Muscle layer of duodenum (tissue), 2 donors: Measurements from ENCODE around the gene SMOC1.

Experiments used
- H3K27ac ChIP-seq: one replicate; pipeline ENCODE4 v1.7.0; 2013; ENCODE audit warnings: mild to moderate bottlenecking, low read length
- H3K27me3 ChIP-seq: one replicate; pipeline ENCODE4 v1.7.0; 2013; ENCODE audit warnings: low read depth, mild to moderate bottlenecking, control low read depth, low read length
- H3K36me3 ChIP-seq, 2 donors: one replicate each; pipeline ENCODE4 v1.7.0; 2013; ENCODE audit warnings: low read length in 2 of 2, control low read depth in 1 of 2, mild to moderate bottlenecking in 1 of 2; ENCODE audit not compliant: insufficient read depth in 2 of 2, control insufficient read depth in 1 of 2
- H3K4me1 ChIP-seq, 2 donors: one replicate each; pipeline ENCODE4 v1.7.0; 2013; ENCODE audit warnings: low read length in 2 of 2, mild to moderate bottlenecking in 2 of 2, control low read depth in 1 of 2, moderate library complexity in 1 of 2; ENCODE audit not compliant: insufficient read depth in 2 of 2, control insufficient read depth in 1 of 2
- H3K4me3 ChIP-seq, 2 donors: one replicate each; pipeline ENCODE4 v1.7.0; 2013; ENCODE audit warnings: low read length in 2 of 2, low read depth in 1 of 2, mild to moderate bottlenecking in 1 of 2
- H3K9me3 ChIP-seq, 2 donors: one replicate each; pipeline ENCODE4 v1.7.0; 2013; ENCODE audit warnings: low read length in 2 of 2, control low read depth in 1 of 2, mild to moderate bottlenecking in 1 of 2; ENCODE audit not compliant: control insufficient read depth in 1 of 2
- donor health status: healthy.

The SMOC1 gene

DNA sequence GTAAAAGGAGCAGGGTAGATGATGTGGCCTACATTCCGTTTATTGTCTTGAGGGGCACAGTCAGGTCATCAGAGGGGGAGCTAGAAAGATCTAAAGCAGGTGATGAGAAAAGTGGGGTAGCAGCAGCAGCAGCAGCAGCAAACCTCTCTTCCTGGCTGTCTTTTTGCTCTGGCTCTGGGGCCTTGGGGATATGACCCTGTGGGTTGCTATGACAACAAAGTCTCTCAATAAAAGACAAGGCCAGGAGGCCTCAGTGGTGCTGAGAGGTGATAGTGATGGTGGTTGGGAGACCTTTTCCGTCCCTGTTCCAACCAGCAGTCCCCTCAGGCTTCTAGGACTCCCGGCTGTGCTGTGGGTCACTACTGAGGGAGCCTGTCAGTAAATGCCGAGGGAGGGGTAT lies 170.9 kb downstream of the SMOC1 start:
- no peak overlapping the region for H3K4me3 ChIP-seq
- H3K36me3 ChIP-seq, result no peaks in the 10 kb centered on the region
- H3K4me1 ChIP-seq, result no peaks in the 10 kb centered on the region
- no peaks in the 10 kb centered on the region for H3K9me3 ChIP-seq
- no peak overlapping the region for H3K27ac ChIP-seq
- H3K27me3 ChIP-seq, result no peaks in the 10 kb centered on the region

DNA sequence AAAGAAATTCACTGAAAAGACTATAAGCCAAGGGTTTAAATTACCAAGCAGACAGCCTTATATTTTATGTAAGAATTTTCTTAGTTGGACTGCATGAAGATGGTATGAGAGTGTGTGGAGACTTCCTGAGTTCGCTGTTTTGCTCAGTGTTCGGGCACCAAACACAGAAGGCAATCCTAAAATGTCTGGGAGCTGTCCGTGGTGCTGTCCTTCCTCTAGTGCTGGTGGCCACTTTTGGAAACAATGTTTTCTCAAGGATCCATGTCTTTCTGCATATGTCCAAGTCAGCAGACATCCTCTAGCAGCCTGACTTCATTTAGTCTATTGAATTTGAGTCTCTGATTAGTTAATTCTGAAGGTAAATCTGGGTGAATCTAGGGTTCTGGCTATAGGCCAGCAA lies 173.8 kb downstream of the SMOC1 start:
- no peak overlapping the region for H3K4me3 ChIP-seq
- H3K27ac ChIP-seq, result no peak overlapping the region
- H3K4me1 ChIP-seq, result no peaks in the 10 kb centered on the region
- H3K9me3 ChIP-seq, result no peaks in the 10 kb centered on the region
- H3K36me3 ChIP-seq, result no peaks in the 10 kb centered on the region
- no peaks in the 10 kb centered on the region for H3K27me3 ChIP-seq

DNA sequence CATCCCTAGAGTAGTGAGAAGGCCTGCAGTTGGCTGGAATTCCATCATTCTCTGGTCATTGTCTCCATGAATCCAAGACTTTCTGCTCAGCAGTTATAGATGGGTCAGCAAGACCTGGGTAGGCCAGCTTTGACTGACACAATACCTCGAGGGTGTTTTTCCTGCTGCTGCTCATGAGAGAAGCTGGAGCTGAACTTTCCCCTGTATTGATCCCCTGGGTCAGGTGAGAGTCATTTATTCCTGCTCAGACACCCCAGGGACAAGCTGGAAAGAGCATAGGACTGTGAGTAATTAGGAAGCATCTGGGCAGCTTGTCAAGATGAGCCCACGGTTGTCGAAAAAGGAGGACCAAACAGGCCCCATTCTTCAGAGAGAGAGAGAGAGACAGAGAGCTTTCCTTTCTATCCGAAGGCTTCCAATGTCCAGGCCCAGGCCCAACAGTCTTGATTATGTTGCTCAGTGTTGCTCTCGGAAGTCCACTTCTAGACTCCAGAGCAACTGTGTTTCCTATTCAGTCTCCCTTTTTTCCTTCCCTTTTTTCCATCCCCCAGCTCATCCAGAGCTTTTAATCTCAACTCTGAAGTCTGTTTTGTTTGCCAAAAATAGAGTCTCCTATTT lies 178.4 kb downstream of the SMOC1 start:
- no peak overlapping the region for H3K27ac ChIP-seq
- H3K9me3 ChIP-seq, result no peaks in the 10 kb centered on the region
- H3K36me3 ChIP-seq, result no peaks in the 10 kb centered on the region
- no peaks in the 10 kb centered on the region for H3K27me3 ChIP-seq
- H3K4me1 ChIP-seq, result no peaks in the 10 kb centered on the region
- no peak overlapping the region for H3K4me3 ChIP-seq

DNA sequence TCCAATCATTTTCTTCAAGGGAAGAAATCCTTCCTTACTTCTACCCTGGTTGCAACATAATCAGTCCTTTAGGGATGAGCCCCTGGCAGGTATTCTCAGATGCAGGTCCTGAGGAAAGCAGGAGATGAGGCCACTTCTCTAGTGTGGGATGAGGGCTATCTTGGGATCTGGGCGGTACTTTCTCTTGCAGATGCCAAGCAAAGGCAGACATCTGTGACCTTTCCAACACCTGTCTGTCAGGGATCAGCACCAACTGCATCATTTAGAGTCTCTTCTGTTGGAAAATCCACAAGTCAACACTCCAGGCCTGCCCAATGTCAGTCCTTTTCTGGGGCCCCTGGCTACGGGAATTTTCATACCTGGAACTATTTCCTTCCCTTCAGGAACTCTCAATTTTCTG lies 180.3 kb downstream of the SMOC1 start:
- no peaks in the 10 kb centered on the region for H3K9me3 ChIP-seq
- H3K4me1 ChIP-seq, result no peaks in the 10 kb centered on the region
- no peaks in the 10 kb centered on the region for H3K36me3 ChIP-seq
- H3K27me3 ChIP-seq, result no peaks in the 10 kb centered on the region
- no peak overlapping the region for H3K4me3 ChIP-seq
- no peak overlapping the region for H3K27ac ChIP-seq

DNA sequence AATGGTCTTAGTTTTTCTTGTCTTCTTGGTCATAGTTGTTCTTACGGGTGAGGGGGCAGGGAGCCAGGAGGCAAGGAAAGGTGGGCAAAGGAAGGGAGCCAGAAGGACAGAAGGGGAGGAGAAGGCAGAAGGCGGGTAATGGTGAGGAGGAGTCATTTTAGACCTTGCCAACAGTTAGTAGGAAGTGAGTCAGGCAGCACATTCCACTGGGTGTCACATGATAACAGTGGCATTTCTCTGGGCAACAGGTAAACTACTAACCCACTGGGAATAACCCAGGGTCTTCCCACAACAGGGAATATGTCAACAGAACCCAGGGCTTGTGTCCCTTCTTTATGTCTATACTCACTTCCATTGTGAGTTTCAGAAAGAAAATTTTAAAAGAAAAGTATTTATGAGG lies 181.9 kb downstream of the SMOC1 start:
- Histone ChIP-seq H3K4me1 (no peaks in the 10 kb centered on the region), H3K27me3 (no peaks in the 10 kb centered on the region), H3K27ac (no peak overlapping the region), H3K4me3 (no peak overlapping the region), H3K36me3 (no peaks in the 10 kb centered on the region), H3K9me3 (no peaks in the 10 kb centered on the region)

DNA sequence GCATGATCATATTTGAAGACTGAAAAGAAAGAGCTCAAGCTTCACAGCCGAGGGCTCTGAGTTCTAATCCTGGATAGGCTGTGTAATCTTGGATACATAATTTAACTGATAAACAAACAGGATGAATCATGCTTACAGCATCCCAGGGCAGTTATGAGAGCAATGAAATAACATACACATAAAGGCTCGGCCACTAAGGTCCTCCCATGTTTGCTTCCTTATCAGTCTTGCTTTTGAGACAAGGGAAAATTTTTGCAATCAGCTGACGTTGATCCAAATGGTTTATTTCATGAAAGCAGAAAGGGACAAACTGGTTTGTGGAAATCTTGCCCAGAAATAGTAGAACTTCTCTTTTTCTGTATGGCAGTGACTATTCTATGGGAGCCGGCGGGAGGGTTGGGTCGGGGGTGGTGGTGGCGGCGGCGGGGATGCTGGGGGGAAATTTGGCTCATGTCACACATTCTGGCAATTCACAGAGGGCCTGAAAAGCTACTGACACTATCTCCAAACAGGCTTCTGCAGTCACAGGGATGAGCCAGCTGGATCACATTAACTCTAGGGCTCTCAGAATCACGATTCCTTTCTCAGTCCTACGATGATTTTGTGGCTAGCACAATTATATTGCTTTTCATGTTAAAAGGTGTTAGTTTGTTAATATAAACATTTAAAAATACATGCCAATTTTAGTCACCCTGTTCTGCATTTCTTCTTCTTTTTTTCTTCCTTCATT lies 185.1 kb downstream of the SMOC1 start:
- Histone ChIP-seq H3K27me3 (no peaks in the 10 kb centered on the region), H3K27ac (no peak overlapping the region), H3K9me3 (no peaks in the 10 kb centered on the region), H3K4me3 (no peak overlapping the region), H3K4me1 (no peaks in the 10 kb centered on the region), H3K36me3 (no peaks in the 10 kb centered on the region)

DNA sequence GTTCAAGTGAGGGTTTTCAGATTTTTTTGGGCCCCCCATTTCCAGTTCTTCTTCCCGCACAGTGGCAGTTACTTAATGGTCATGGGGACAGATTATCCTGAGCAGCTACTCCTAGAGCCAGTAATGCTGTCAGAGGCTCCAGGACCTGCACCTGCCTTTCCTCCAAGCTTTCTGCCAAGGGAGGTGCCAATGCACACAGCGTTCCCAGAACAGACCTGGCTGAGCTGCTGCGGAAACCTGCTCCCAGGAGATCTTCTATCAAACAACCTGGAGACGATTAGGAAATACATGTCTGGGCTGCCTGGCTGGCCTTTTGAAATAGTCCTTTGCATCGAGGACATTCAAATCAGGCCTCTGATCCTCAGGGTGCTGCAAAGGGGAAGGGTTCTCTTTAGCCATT lies 188.6 kb downstream of the SMOC1 start:
- Histone ChIP-seq H3K4me3 (no peak overlapping the region), H3K36me3 (no peaks in the 10 kb centered on the region), H3K27ac (no peak overlapping the region), H3K9me3 (no peaks in the 10 kb centered on the region), H3K27me3 (no peaks in the 10 kb centered on the region), H3K4me1 (no peaks in the 10 kb centered on the region)

DNA sequence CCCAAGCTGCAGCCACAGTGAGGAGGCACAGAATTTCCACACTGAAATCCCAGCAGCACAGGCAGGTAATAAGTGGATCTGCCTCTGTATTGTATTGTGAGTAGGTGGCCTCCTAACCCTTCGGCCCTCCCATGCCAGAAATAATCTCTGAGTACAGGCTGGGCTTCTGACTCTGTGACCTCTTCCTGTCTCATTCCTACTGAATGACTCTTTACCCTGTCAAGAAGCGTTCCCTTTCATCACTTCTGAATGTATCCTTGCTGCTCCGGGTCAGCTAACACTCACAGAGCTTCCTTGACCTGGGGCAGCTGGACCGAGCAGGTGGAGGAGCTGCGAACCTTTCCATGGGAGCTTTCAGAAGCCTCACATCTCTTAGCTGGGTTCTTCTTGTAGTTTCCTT lies 190.0 kb downstream of the SMOC1 start:
- Histone ChIP-seq H3K4me1 (no peaks in the 10 kb centered on the region), H3K36me3 (no peaks in the 10 kb centered on the region), H3K4me3 (no peak overlapping the region), H3K27ac (no peak overlapping the region), H3K27me3 (no peaks in the 10 kb centered on the region), H3K9me3 (no peaks in the 10 kb centered on the region)

DNA sequence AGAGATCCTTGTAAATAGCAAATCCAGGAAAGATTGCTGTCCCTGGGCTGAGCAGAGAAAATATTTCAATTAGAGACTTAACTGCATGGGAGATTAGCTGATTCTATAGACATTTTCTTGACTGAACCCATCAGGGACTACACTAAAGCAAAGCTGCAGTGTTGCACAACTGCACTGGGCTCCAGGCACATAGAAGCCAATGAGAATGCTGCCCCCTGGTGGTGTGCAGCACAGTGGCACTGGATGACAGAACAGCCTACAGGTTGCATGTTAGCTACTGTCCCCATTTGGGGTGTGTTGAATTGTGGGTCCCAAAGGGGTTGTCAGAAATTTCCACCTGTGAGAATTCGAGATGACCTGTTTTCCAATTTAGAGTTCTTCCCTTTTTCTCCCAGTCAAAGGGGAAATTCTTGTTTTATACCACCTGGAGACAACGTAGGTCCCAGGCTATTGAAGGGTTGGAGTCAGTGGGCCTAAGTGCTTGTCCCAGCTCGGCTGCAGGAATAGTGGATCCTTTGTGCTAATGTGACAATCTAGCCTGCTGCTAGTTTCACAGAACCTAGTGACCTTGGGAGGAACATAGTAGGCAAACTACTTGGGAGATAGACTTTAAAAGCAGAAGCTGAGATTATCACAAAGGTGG lies 194.8 kb downstream of the SMOC1 start:
- Histone ChIP-seq H3K4me3 (no peak overlapping the region), H3K27ac (no peak overlapping the region), H3K27me3 (no peaks in the 10 kb centered on the region), H3K9me3 (no peaks in the 10 kb centered on the region), H3K4me1 (no peaks in the 10 kb centered on the region), H3K36me3 (no peaks in the 10 kb centered on the region)

DNA sequence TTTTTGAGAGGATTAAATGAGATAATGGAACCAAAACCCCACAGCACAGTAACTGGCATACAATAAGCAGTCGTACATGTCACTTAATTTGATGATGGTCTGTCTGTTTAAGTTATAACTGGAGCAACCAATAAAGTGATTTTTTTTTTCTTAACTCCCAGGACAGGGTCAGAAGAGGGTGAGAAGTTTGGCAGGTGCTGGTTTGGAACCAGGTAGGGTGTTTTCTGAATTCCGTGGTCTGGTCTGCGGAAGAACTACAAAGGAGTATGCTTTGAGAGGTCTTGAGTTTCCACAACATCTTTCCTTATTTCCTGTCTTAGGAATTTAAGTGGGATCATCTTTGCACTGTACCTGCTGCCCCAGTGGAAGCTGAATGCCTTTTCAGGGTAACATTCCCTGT lies 197.8 kb downstream of the SMOC1 start:
- H3K27ac ChIP-seq, result no peak overlapping the region
- H3K9me3 ChIP-seq, result no peaks in the 10 kb centered on the region
- no peak overlapping the region for H3K4me3 ChIP-seq
- no peaks in the 10 kb centered on the region for H3K4me1 ChIP-seq
- H3K27me3 ChIP-seq, result no peaks in the 10 kb centered on the region
- no peaks in the 10 kb centered on the region for H3K36me3 ChIP-seq

DNA sequence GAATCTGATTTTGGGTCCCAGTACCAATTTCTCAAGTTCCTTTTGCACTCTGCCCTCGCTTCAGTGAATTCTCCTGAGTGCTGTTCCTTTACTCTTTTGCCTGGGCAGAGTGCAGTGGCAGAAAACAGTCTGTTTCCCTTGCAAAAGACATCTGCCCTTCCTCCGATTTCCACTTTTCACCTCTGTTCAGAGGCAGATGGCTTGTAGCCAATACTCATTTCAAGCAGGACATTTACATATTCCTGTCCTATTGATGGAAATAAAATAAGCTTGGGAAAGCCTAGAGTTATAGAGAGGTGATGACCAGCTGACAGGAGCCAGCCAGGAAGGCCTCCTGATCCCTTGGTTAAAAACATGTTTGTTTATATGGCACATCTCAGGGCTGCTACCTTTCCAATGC lies 198.5 kb downstream of the SMOC1 start:
- no peaks in the 10 kb centered on the region for H3K4me1 ChIP-seq
- H3K36me3 ChIP-seq, result no peaks in the 10 kb centered on the region
- no peak overlapping the region for H3K4me3 ChIP-seq
- no peaks in the 10 kb centered on the region for H3K27me3 ChIP-seq
- no peak overlapping the region for H3K27ac ChIP-seq
- H3K9me3 ChIP-seq, result no peaks in the 10 kb centered on the region
